SU-DHL-6 (cell line): Measurements from ENCODE around the gene CFAP43.

Experiments
- CTCF ChIP-seq: fragments of 200-600 bp; sonication (generic); IDR thresholded peaks from one replicate; pipeline ENCODE4 v1.5.1; 2017; ENCODE audit warnings: antibody characterized with exemption, mild to moderate bottlenecking, low read length, moderate library complexity; ENCODE audit not compliant: insufficient read depth, poor library complexity, severe bottlenecking
- EZH2phosphoT487 ChIP-seq: fragments of 200-600 bp; sonication (generic), shearing (Covaris generic); conservative IDR thresholded peaks from 2 replicates; pipeline ENCODE4 v1.6.1; 2018; ENCODE audit warnings: mild to moderate bottlenecking, antibody characterized with exemption, low read length, moderate library complexity, mixed read lengths

DNA sequence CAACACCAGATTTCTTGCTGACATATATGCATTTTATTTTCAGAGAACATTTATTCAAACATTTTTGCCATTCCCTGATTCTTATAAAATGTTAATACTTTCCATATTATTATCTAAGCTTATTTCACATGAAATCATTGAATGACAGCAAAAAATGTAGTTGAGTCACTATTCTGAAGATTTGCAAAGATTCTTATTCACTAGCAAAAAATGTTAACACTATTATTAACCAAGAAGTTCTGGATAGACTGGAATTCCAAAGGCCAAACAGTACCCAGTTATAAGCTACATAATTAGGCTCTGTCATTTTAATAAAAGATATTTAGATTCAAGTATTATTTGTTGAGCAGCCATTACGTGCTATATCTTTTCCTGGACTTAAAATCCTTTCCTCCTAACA is 41.1 kb upstream of the CFAP43 start:
- TF ChIP-seq CTCF, result no peak
- TF ChIP-seq EZH2phosphoT487, result no peak
